HG02938 (cell line): ENCODE data around the gene MIER3.

ENCODE experiments used
- ATAC-seq: cut with Tn5 transposase; IDR thresholded peaks from one replicate; pipeline ENCODE4 v1.9.1; 2021; ENCODE audit warnings: mild to moderate bottlenecking, moderate library complexity; ENCODE audit not compliant: unreplicated experiment

Gene MIER3

DNA sequence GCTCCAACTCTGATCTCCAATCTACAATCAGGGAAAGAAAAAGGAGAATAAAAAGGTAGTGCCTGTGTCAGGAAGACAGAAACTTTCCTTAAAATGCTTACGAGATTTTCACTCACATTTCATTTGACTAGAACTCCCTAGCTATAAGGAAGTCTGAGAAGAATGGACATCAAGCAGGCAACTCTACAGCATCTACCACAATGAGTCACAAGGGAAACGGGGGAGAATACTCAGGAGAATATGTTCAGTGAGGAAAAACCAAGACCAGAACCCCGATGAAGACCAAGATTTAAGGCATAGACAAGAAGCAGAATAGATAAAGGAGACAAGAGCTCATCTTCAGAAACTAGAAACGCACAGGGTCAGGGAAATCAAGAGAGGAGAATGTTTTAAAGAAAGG lies 51.5 kb downstream of the MIER3 start:
- ATAC-seq = no peak

GRCh38 chr5:56898213-56898612 lies 53.7 kb downstream of the MIER3 start:
- ATAC-seq = no peak

- no peak for ATAC-seq
Observed at GRCh38 chr5:56896763-56897162, 55.2 kb downstream of the MIER3 start.

DNA sequence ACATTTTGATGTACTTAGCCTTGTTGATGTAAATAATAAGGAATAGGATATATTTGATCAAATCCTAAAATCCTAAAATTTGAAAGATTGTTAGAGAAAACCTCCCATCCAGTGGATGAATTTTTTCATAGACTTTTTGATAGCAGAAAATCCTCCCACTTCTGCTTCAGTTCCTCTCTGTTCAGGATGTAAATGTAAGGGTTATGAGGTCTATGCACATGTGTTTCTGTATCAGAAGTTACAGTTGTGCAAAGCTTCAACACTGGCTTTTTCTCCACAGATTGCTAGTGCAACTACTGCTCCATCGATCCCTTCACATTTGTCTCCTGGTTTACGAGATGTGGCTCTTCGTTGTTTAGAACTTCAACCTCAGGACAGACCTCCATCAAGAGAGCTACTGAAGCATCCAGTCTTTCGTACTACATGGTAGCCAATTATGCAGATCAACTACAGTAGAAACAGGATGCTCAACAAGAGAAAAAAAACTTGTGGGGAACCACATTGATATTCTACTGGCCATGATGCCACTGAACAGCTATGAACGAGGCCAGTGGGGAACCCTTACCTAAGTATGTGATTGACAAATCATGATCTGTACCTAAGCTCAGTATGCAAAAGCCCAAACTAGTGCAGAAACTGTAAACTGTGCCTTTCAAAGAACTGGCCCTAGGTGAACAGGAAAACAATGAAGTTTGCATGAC lies 58.5 kb downstream of the MIER3 start:
- ATAC-seq = no peak

GRCh38 chr5:56881571-56881970 lies 70.4 kb downstream of the MIER3 start:
- ATAC-seq = no peak

DNA sequence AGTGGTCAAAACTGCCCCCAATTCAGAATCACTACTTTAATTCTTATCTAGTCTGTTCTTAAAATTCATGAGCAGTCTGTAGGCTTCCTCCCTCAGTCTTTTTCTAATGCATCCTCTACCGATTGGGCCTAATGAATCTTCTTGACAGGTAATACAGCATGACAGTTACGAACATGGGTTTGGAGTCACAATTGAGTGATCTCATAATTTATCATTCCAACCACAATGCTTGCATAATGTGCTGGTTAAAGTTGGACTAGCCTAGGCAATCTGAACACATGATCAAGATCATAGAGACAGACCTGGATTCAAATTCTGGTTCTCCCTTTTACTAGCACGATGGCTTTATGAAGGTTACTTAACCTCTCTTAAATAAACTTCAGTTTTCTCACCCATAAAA lies 75.6 kb downstream of the MIER3 start:
- ATAC-seq = no peak

GRCh38 chr5:56873056-56873455 lies 78.9 kb downstream of the MIER3 start:
- no peak for ATAC-seq

DNA sequence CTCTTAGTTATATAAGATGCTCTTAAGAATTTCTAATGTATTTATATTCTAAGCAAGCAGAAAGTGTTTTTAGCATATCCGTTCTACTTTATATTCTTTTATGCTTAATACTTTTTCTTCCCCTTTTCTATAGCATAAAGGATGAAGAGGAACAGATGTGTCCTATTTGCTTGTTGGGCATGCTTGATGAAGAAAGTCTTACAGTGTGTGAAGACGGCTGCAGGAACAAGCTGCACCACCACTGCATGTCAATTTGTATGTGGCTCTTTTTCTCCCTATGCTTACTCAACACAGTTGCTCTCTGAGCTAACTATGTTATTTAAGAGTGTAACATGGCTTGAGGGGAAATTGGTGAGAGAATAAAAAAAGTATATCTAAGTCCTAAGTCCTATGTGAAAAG lies 80.1 kb downstream of the MIER3 start:
- no peak for ATAC-seq
